Karpas-422 (cell line): ENCODE results near the gene ARTN. TPM values are rescaled to one million over a fixed set of nuclear protein-coding genes. Genes with fewer than 3 reads are reported as not detected.

Experiments
- DNase-seq: peaks from one replicate; pipeline ENCODE4 v3.0.0-alpha.2; 2015
- H2AFZ ChIP-seq: fragments of 200-600 bp; sonication (generic); 2 replicates; pipeline ENCODE4 v1.6.1; 2014; ENCODE audit warnings: antibody characterized with exemption, low read length, mixed read lengths
- H3K27ac ChIP-seq: fragments of 200-600 bp; sonication (generic); 2 replicates; pipeline ENCODE4 v1.5.1; 2014; ENCODE audit warnings: mild to moderate bottlenecking, low read length, moderate library complexity
- H3K27me3 ChIP-seq: fragments of 200-600 bp; sonication (generic); 2 replicates; pipeline ENCODE4 v1.6.1; 2014; ENCODE audit warnings: low read length, mixed read lengths
- H3K36me3 ChIP-seq: fragments of 200-600 bp; sonication (generic); 2 replicates; pipeline ENCODE4 v1.6.1; 2014; ENCODE audit warnings: low read length, mixed read lengths; ENCODE audit not compliant: insufficient read depth
- H3K4me1 ChIP-seq: fragments of 200-600 bp; sonication (generic); 2 replicates; pipeline ENCODE4 v1.6.1; 2014; ENCODE audit warnings: mild to moderate bottlenecking, low read length, mixed read lengths
- H3K4me2 ChIP-seq: fragments of 200-600 bp; sonication (generic); 2 replicates; pipeline ENCODE4 v1.6.1; 2014; ENCODE audit warnings: low read length, low read depth, mild to moderate bottlenecking; ENCODE audit not compliant: poor library complexity, severe bottlenecking
- H3K4me3 ChIP-seq: fragments of 200-600 bp; sonication (generic); 2 replicates; pipeline ENCODE4 v1.5.1; 2014; ENCODE audit warnings: mild to moderate bottlenecking, antibody characterized with exemption, low read length, mixed read lengths
- H3K79me2 ChIP-seq: fragments of 200-600 bp; sonication (generic); 2 replicates; pipeline ENCODE4 v1.6.1; 2014; ENCODE audit warnings: mild to moderate bottlenecking, low read length, mixed read lengths
- H3K9ac ChIP-seq: fragments of 200-600 bp; sonication (generic); 2 replicates; pipeline ENCODE4 v1.6.0; 2014; ENCODE audit warnings: low read length
- H3K9me2 ChIP-seq: fragments of 200-600 bp; sonication (generic), shearing (Covaris generic); replicated peaks from 2 replicates; pipeline ENCODE4 v1.6.0; 2014; ENCODE audit warnings: mild to moderate bottlenecking, low read length, moderate library complexity; ENCODE audit not compliant: insufficient read depth
- H3K9me3 ChIP-seq: fragments of 300-700, 200-600 bp; sonication (generic); 2 replicates; pipeline ENCODE4 v1.6.1; 2014; ENCODE audit warnings: low read length, mixed read lengths
- H4K20me1 ChIP-seq: fragments of 200-600 bp; sonication (generic); 2 replicates; pipeline ENCODE4 v1.6.1; 2014; ENCODE audit warnings: mild to moderate bottlenecking, antibody characterized with exemption, low read length, low read depth; ENCODE audit not compliant: insufficient read depth
- total RNA-seq: library from RNA; depleted of rRNA; stranded (reverse); fragments of >200 nt; shearing (Covaris generic); gene quantifications from 2 replicates; pipeline ENCODE4 v1.2.3, GENCODE V29; 2014; ENCODE audit warnings: low replicate concordance

ARTN gene
- total RNA-seq, 1 experiment from 2014 or later: not detected

GRCh38 chr1:43979261-43979527, 45.6 kb downstream of the ARTN start:
- Histone ChIP-seq H3K4me2 (peak overlapping the region; percentile 94), H3K9ac (peak overlapping the region; percentile 83), H3K79me2 (peaks cover 80% of the 10 kb centered on the region)

DNA sequence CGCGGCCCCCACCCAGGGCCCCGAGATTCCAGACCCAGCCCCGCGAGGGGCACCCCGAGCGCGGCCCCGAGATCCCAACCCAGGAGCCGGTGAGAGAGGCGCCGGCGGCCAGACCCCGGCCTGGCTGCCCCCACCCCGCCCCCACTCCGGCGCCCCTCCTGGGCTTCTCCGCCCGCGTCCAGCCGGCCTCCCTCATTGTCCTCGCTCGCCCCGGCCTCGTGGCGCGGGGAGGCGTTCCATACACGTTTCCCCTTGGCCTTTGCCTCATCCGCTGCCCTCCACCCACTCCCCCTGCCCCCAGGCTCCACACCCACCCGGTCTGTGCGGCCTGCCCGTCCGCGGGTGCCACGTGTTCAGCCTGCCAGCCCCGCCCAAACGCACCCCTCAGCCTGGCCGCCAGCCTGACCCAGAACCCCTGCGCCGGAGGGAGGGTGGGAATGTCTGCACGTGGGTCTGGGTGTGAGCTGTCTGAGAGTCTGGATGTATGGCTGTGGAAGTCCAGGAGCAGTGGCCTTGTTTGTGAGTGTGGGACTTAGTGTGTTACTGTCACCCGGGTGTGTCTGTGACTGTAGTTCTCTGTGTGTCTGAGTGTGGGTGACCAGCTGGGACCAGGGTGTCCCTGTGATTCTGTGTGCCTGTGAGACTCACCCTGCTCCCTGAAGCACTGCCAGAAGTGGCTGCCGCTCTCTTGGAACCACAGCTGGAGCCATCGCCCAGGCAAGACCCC, 46.1 kb downstream of the ARTN start:
- Histone ChIP-seq H3K4me1 (peaks cover 51% of the 10 kb centered on the region), H3K4me3 (peak overlapping the region; percentile 79), H3K27me3 (no peaks in the 10 kb centered on the region), H3K9me2 (no peaks in the 10 kb centered on the region), H3K79me2 (peaks cover 80% of the 10 kb centered on the region), H3K4me2 (peak overlapping the region; percentile 94), H3K9me3 (no peaks in the 10 kb centered on the region), H3K27ac (peak overlapping the region; percentile 51; the same call in 1 of the 2 replicates), H4K20me1 (peaks cover 15% of the 10 kb centered on the region), H2AFZ (no peak overlapping the region), H3K9ac (peak overlapping the region; percentile 83), H3K36me3 (peaks cover 13% of the 10 kb centered on the region; the same call in 1 of the 2 replicates)
- DNase-seq: peak; percentile 89

More at GRCh38 chr1:43979261-43979527, 45.6 kb downstream of the ARTN start:
- H3K9me2 ChIP-seq: no peaks in the 10 kb centered on the region
- peaks cover 13% of the 10 kb centered on the region; the same call in 1 of the 2 replicates for H3K36me3 ChIP-seq
- no peaks in the 10 kb centered on the region for H3K27me3 ChIP-seq
- H2AFZ ChIP-seq: no peak overlapping the region
- H3K4me3 ChIP-seq: peak overlapping the region; percentile 79
- peak overlapping the region; percentile 51; the same call in 1 of the 2 replicates for H3K27ac ChIP-seq
- no peak for DNase-seq
- H4K20me1 ChIP-seq: peaks cover 15% of the 10 kb centered on the region
- no peaks in the 10 kb centered on the region for H3K9me3 ChIP-seq
- H3K4me1 ChIP-seq: peaks cover 53% of the 10 kb centered on the region

DNA sequence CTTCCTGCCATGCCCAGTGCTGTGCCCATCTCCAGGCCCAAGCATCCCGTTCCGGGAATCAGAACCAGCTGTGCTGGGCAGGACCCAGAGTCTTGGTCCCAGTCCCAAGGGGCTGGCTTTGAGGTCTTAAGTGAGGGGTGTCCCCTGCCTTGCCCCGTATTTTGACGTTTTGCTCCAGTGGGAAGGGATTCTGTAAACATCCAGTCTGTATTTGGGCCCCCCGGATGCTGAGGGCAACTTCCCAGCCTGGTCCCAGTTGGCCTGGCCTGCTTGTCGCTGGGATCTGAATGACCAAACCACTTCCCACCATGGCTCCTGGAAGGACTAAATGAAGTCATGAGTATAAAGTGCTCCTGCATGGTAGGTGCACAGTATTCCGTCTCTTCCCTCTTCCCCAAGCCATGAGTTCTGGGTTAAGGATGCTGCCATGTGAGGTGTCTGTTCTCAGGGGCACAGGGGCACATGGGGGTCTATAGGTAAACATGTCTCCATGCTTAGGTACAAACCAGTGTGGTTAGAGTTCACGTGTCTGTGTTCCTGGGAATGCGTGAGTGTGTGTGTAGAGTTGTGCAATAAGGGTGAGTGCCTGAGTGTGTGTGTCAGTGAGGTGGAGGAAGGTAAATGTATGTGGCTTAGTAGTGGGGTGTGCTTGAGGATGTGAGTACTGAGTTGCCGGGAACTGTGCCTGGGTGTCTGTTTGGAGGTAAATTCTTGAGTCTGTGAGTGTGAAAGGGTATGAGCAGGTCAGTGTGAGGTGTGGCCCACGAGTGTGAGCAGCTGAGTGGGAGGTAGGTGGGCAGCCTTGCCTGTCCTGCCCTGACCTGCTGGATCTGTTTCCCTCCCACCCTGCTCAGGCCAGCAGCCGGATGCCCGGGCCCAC, 46.9 kb downstream of the ARTN start:
- H2AFZ ChIP-seq: no peak overlapping the region

GRCh38 chr1:43981135-43981491, 47.5 kb downstream of the ARTN start:
- Histone ChIP-seq H3K4me2 (peak overlapping the region; percentile 94), H3K79me2 (peaks cover 66% of the 10 kb centered on the region), H3K36me3 (peaks cover 12% of the 10 kb centered on the region; the same call in 1 of the 2 replicates), H2AFZ (no peak overlapping the region), H3K4me3 (peak overlapping the region; percentile 79; the same call in 1 of the 2 replicates), H4K20me1 (peaks cover 8% of the 10 kb centered on the region; the same call in 1 of the 2 replicates), H3K9me2 (no peaks in the 10 kb centered on the region), H3K9ac (peak overlapping the region; percentile 83), H3K4me1 (peaks cover 47% of the 10 kb centered on the region), H3K27ac (no peak overlapping the region), H3K27me3 (no peaks in the 10 kb centered on the region), H3K9me3 (no peaks in the 10 kb centered on the region)
- no peak for DNase-seq

More for the DNA sequence above, 46.9 kb downstream of the ARTN start:
- DNase-seq: no peak
- H3K36me3 ChIP-seq: peaks cover 13% of the 10 kb centered on the region; the same call in 1 of the 2 replicates
- peak overlapping the region; percentile 79 for H3K4me3 ChIP-seq
- H3K9me2 ChIP-seq: no peaks in the 10 kb centered on the region
- H3K27me3 ChIP-seq: no peaks in the 10 kb centered on the region
- H3K9ac ChIP-seq: peak overlapping the region; percentile 83
- H3K4me2 ChIP-seq: peak overlapping the region; percentile 94
- peaks cover 72% of the 10 kb centered on the region for H3K79me2 ChIP-seq
- H3K9me3 ChIP-seq: no peaks in the 10 kb centered on the region
- H3K27ac ChIP-seq: peak overlapping the region; percentile 51; the same call in 1 of the 2 replicates
- peaks cover 12% of the 10 kb centered on the region for H4K20me1 ChIP-seq
- peaks cover 51% of the 10 kb centered on the region for H3K4me1 ChIP-seq

DNA sequence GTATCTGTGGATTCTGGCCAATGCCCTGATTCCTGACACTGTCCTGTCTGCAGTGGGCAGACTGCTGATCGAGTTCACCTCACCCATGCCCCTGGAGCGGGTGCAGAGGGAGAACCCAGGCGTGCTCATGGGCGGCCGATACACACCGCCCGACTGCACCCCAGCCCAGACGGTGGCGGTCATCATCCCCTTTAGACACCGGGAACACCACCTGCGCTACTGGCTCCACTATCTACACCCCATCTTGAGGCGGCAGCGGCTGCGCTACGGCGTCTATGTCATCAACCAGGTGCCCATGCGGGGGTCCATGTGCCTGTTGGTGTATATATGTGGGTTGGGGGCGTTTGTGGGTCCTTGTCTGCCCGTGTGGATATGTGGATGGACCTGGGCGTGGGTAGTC, 48.0 kb downstream of the ARTN start:
- DNase-seq: no peak
- H3K27me3 ChIP-seq: no peaks in the 10 kb centered on the region
- H3K79me2 ChIP-seq: peaks cover 61% of the 10 kb centered on the region
- peak overlapping the region; percentile 94 for H3K4me2 ChIP-seq
- H3K4me3 ChIP-seq: no peak overlapping the region
- peaks cover 3% of the 10 kb centered on the region; the same call in 1 of the 2 replicates for H4K20me1 ChIP-seq
- H3K36me3 ChIP-seq: peaks cover 6% of the 10 kb centered on the region; the same call in 1 of the 2 replicates
- H3K9me2 ChIP-seq: no peaks in the 10 kb centered on the region
- no peak overlapping the region for H2AFZ ChIP-seq
- peaks cover 42% of the 10 kb centered on the region for H3K4me1 ChIP-seq
- no peaks in the 10 kb centered on the region for H3K9me3 ChIP-seq
- H3K9ac ChIP-seq: peak overlapping the region; percentile 83; the same call in 1 of the 2 replicates
- no peak overlapping the region for H3K27ac ChIP-seq

GRCh38 chr1:43982241-43982640, 48.6 kb downstream of the ARTN start:
- Histone ChIP-seq H3K27ac (no peak overlapping the region), H3K36me3 (peaks cover under 1% of the 10 kb centered on the region; the same call in 1 of the 2 replicates), H3K9ac (no peak overlapping the region), H3K9me3 (no peaks in the 10 kb centered on the region), H4K20me1 (no peaks in the 10 kb centered on the region; the same call in 1 of the 2 replicates), H2AFZ (no peak overlapping the region), H3K9me2 (no peaks in the 10 kb centered on the region), H3K4me2 (no peak overlapping the region), H3K79me2 (peaks cover 55% of the 10 kb centered on the region), H3K4me1 (peaks cover 36% of the 10 kb centered on the region), H3K4me3 (no peak overlapping the region), H3K27me3 (no peaks in the 10 kb centered on the region)
- DNase-seq: no peak

GRCh38 chr1:43982808-43983207, 49.2 kb downstream of the ARTN start:
- H4K20me1 ChIP-seq: no peaks in the 10 kb centered on the region; the same call in 1 of the 2 replicates
- peaks cover 30% of the 10 kb centered on the region for H3K4me1 ChIP-seq
- H2AFZ ChIP-seq: no peak overlapping the region
- no peaks in the 10 kb centered on the region for H3K9me2 ChIP-seq
- DNase-seq: no peak
- H3K4me2 ChIP-seq: no peak overlapping the region
- H3K4me3 ChIP-seq: no peak overlapping the region
- H3K27ac ChIP-seq: no peak overlapping the region
- H3K9me3 ChIP-seq: no peaks in the 10 kb centered on the region
- no peaks in the 10 kb centered on the region for H3K27me3 ChIP-seq
- H3K79me2 ChIP-seq: peaks cover 51% of the 10 kb centered on the region
- no peaks in the 10 kb centered on the region for H3K36me3 ChIP-seq
- no peak overlapping the region for H3K9ac ChIP-seq
